Measurements from ENCODE around the gene PTDSS2. TPM values are rescaled to one million over a fixed set of nuclear protein-coding genes. Genes with fewer than 3 reads are reported as not detected.

The PTDSS2 gene
- total and polyA plus RNA-seq, 2 of the 13 experiments (the other 11 are each of a cell fraction or from before 2014, with no cell fraction given): 21.7 to 26.4 TPM

GRCh38 chr11:506238-506994, 56.3 kb downstream of the PTDSS2 start (continued):
- peak; percentile 16; the same call in 1 of the 2 replicates for TF ChIP-seq NRL (CRISPR knock-in tag; IDR thresholded peaks at IDR 0.05; ENCODE audit: borderline replicate concordance)
- no peak for TF ChIP-seq PBX2 (CRISPR knock-in tag; IDR thresholded peaks at IDR 0.05)
- TF ChIP-seq ZNF598 (CRISPR knock-in tag; IDR thresholded peaks at IDR 0.05; ENCODE audit: borderline replicate concordance): peak; percentile 17; the same call in 1 of the 2 replicates
- TF ChIP-seq ATF4 (CRISPR knock-in tag; IDR thresholded peaks at IDR 0.05): 0 out of 4 replicates have a peak, but pooled peaks of 1 of the 2 experiments have one; percentile 34
- peak; percentile 56 for TF ChIP-seq HIVEP1 (CRISPR knock-in tag; IDR thresholded peaks at IDR 0.05)
- no peak for TF ChIP-seq IKZF1 (IDR thresholded peaks at IDR 0.05)
- peak; percentile 18; the same call in 1 of the 2 replicates for TF ChIP-seq FOXO1 (CRISPR knock-in tag; IDR thresholded peaks at IDR 0.05)
- peak; percentile 92 for TF ChIP-seq SPEN (CRISPR knock-in tag; IDR thresholded peaks at IDR 0.05; ENCODE audit: low read depth)
- no peak for TF ChIP-seq MZF1 (CRISPR knock-in tag; IDR thresholded peaks at IDR 0.05; ENCODE audit: borderline replicate concordance)
- TF ChIP-seq GATA4 (IDR thresholded peaks at IDR 0.05; ENCODE audit: borderline replicate concordance, low read depth): no peak
- TF ChIP-seq ZBTB7B (CRISPR knock-in tag; IDR thresholded peaks at IDR 0.05): peak; percentile 66; the same call in 1 of the 2 replicates
- no peak for TF ChIP-seq FOXA1 (IDR thresholded peaks at IDR 0.05)
- no peak for TF ChIP-seq FOXA1 (CRISPR knock-in tag; IDR thresholded peaks at IDR 0.05)
- TF ChIP-seq ZBTB46 (CRISPR knock-in tag; IDR thresholded peaks at IDR 0.05; ENCODE audit: borderline replicate concordance): no peak
- peak; percentile 82 for TF ChIP-seq ARID2 (CRISPR knock-in tag; IDR thresholded peaks at IDR 0.05; ENCODE audit: borderline replicate concordance)
- TF ChIP-seq KDM6A (CRISPR knock-in tag; IDR thresholded peaks at IDR 0.05; ENCODE audit: low read depth): no peak
- no peak for TF ChIP-seq ZNF839 (CRISPR knock-in tag; IDR thresholded peaks at IDR 0.05; ENCODE audit: borderline replicate concordance)
- TF ChIP-seq ZNF550 (CRISPR knock-in tag; IDR thresholded peaks at IDR 0.05; ENCODE audit: borderline replicate concordance): no peak
- no peak for TF ChIP-seq ZNF101 (CRISPR knock-in tag; IDR thresholded peaks at IDR 0.05; ENCODE audit: borderline replicate concordance, low read depth)
- TF ChIP-seq GTF3A (CRISPR knock-in tag; conservative IDR thresholded peaks at IDR 0.05): peak; percentile 80; the same call in 1 of the 2 replicates
- TF ChIP-seq RBFOX2 (IDR thresholded peaks at IDR 0.05; ENCODE audit: low read depth, low read length): peak; percentile 92
- TF ChIP-seq ZFP36 (IDR thresholded peaks at IDR 0.05; ENCODE audit: borderline replicate concordance, low read depth, low read length, partially characterized antibody): no peak
- TF ChIP-seq ZNF343 (CRISPR knock-in tag; IDR thresholded peaks at IDR 0.05): peak; percentile 96; the same call in 1 of the 2 replicates
- no peak for TF ChIP-seq KLF16 (CRISPR knock-in tag; IDR thresholded peaks at IDR 0.05)
- TF ChIP-seq ZC3H13 (CRISPR knock-in tag; IDR thresholded peaks at IDR 0.05): no peak
